Transverse colon (tissue), 4 donors: ENCODE data around the gene ERMARD. TPM values are rescaled to one million over a fixed set of nuclear protein-coding genes. Genes with fewer than 3 reads are reported as not detected.

Experiments
- DNase-seq: peaks from one replicate; pipeline ENCODE4 v3.0.0-alpha.2; 2019
- H3K27ac ChIP-seq, 4 donors: fragments of 200-600 bp; sonication (generic); 2 replicates each; pipeline ENCODE4 v1.5.1; 2016 to 2018; ENCODE audit warnings: inconsistent platforms in 4 of 4
- H3K27me3 ChIP-seq: fragments of 200-600 bp; sonication (generic); 2 replicates; pipeline ENCODE4 v1.5.1; 2017; ENCODE audit warnings: inconsistent platforms
- H3K36me3 ChIP-seq, 4 donors: fragments of 200-600 bp; sonication (generic); 2 replicates each; pipeline ENCODE4 v1.5.1; 2017 to 2019; ENCODE audit warnings: inconsistent platforms in 4 of 4
- H3K4me1 ChIP-seq, 4 donors: fragments of 200-600 bp; sonication (generic); 2 replicates each; pipeline ENCODE4 v1.5.1; 2017 to 2020; ENCODE audit warnings: inconsistent platforms in 4 of 4
- H3K4me3 ChIP-seq, 4 donors: fragments of 200-600 bp; sonication (generic); 1 replicate in 1 of 4; 2 replicates in 3 of 4; pipeline versions ENCODE4 v1.5.1 to v1.6.1; 2017 to 2019; ENCODE audit warnings: inconsistent platforms in 4 of 4
- H3K9me3 ChIP-seq, 2 donors: fragments of 200-600 bp; sonication (generic); 2 replicates each; pipeline ENCODE4 v1.5.1; 2017 to 2019; ENCODE audit warnings: inconsistent platforms in 2 of 2
- CTCF ChIP-seq, 5 experiments: fragments of 200-600 bp in 3 of 5; fragments of 450-650 bp in 2 of 5; sonication (generic) in 3 of 5; IDR thresholded peaks; 1 replicate in 2 of 5; 2 replicates in 3 of 5; pipeline ENCODE4 v1.5.1; 2016 to 2017; ENCODE audit warnings: antibody characterized with exemption in 5 of 5, inconsistent platforms in 3 of 5, mild to moderate bottlenecking in 2 of 5, moderate library complexity in 1 of 5
- EP300 ChIP-seq: sonication (generic); formaldehyde crosslinking; IDR thresholded peaks from one replicate; pipeline ENCODE4 v1.6.1; 2017; ENCODE audit warnings: antibody characterized with exemption, low read depth
- POLR2A ChIP-seq: fragments of 450-650 bp; IDR thresholded peaks from one replicate; pipeline ENCODE4 v1.6.1; 2016; ENCODE audit warnings: antibody characterized with exemption, mild to moderate bottlenecking, moderate library complexity
- POLR2AphosphoS5 ChIP-seq, 3 donors: sonication (generic); formaldehyde crosslinking; IDR thresholded peaks; one replicate each; pipeline ENCODE4 v1.6.1; 2016; ENCODE audit warnings: antibody characterized with exemption in 3 of 3
- WGBS, 2 donors: methylation state at CpG; one replicate each; pipeline ENCODE4 v1.1.5; 2018; ENCODE audit warnings: low coverage in 1 of 2; 5-methylcytosine and 5-hydroxymethylcytosine counted together
- in situ Hi-C, 4 donors: fragments of 200-750 bp; cut with MboI; loops; one replicate each; pipeline versions ENCODE4 v1.15.0 to v1.15.1; 2017; ENCODE audit warnings: low sequenced_read_pairs in 3 of 4, low pct_ligation_motif_present in 1 of 4, low pct_unique_long_range_greater_than_20kb in 1 of 4
- intact Hi-C: fragments of 100-400 bp; cut with DNase I; formaldehyde crosslinking; loops from one replicate; pipeline ENCODE4 v1.15.1; 2023; ENCODE audit warnings: low total_unique reads
- total RNA-seq, 4 donors: library from RNA; depleted of rRNA; stranded (reverse); fragments of >200 nt; gene quantifications; one replicate each; pipeline ENCODE4 v1.1.0, GENCODE V29; 2016

Gene ERMARD
- total RNA-seq, 4 donors from 2014 or later: 15.7 to 29.5 (median 20.8) TPM

DNA sequence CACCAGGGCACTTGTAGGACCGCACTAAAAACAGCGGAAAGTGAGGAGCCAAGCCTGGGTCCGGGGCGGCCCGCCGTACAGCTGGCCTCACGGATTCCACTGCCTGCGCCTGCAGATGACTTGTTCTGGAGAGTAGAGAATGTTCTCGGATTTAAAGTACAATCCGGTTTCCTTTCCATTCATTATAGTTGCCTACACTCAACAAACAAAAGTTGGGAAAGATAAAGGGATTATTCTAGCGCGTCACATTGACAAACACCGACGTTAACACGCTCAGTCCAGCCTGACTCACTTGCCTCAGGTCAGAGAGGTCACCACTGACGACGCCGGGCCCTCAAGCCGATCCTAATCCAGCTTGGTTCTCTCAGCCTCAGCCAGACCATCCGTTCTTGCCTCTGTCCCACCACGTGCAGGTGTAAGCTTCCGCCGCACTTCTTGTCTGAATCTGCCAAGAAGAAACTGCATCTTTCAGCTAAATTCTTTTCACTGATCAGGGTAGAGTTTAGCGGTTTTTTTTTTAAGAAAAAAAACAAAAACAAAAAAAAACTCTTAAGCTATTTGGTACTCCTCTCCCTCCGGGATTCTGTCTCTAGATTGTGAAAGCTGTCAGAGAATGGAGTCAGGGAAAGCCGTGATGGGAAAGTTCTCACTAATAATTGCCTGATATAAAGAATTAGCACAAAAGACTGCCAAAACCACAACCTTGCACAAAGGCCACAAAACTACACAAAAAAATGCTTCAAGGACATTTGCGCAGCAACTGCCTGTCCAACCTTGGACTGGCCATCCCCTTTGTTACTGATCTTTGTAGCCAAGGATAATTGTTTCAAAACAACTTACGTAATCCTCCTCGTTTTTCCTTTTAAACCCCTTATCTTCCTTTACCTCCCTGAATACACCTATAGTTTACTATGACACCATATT, 26.0 kb upstream of the ERMARD start:
- peaks cover 10 to 28% (median 14%) of the 10 kb centered on the region in 4 donors for H3K4me1 ChIP-seq
- TF ChIP-seq POLR2A (peak; percentile 32), POLR2AphosphoS5 (IDR thresholded peaks at IDR 0.05) (peak; percentile 18 to 21 (median 18)), EP300 (no peak), CTCF (IDR thresholded peaks at IDR 0.05) (no peak)
- intact Hi-C loops: no loop called here
- H3K36me3 ChIP-seq: no peaks in the 10 kb centered on the region
- WGBS, 2 donors: 26 to 31% methylated on average over 12 to 29 of the region's 29 CpGs
- DNase-seq: peak; percentile 57
- H3K4me3 ChIP-seq: peak overlapping the region; percentile 52 to 71 (median 65)
- in situ Hi-C loops: no loop called here
- H3K9me3 ChIP-seq: no peaks in the 10 kb centered on the region
- no peaks in the 10 kb centered on the region for H3K27me3 ChIP-seq
- peak overlapping the region; percentile 88 to 94 (median 92) for H3K27ac ChIP-seq

GRCh38 chr6:169726049-169726400, 25.4 kb upstream of the ERMARD start:
- TF ChIP-seq POLR2A (no peak), EP300 (no peak)
- intact Hi-C loops: no loop called here
- Histone ChIP-seq H3K4me3 (no peak overlapping the region), H3K27me3 (no peaks in the 10 kb centered on the region), H3K4me1 (peaks cover 10 to 28% (median 14%) of the 10 kb centered on the region in 4 donors), H3K27ac (peak overlapping the region in 2 of 4 donors; percentile 88 to 94), H3K9me3 (no peaks in the 10 kb centered on the region), H3K36me3 (no peaks in the 10 kb centered on the region)
- no peak for DNase-seq
- WGBS, 2 donors: 100% methylated on average over 1 of the region's 1 CpG
- in situ Hi-C loops: no loop called here

DNA sequence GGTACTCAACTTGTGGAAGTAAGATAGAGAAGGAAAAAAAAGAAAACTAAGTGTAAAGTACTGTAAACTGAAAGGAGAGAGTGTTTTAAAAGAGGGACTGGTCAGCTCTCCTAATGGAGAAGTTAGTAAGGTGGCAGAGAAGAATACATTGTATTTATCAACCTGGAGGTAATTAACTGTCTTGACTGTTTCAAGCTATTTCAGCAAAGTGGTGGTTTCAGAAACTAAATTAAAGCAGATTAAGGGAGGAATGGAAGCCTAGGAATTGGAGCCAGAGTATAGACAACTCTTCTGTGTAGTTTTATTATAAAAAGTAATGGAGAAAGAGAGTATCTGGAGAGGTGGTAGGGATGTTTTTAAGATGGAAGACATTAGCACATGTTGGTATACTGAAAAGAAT, 24.5 kb upstream of the ERMARD start:
- H3K27ac ChIP-seq: no peak overlapping the region
- DNase-seq: no peak
- in situ Hi-C loops: no loop called here
- intact Hi-C loops: no loop called here
- H3K4me3 ChIP-seq: no peak overlapping the region
- TF ChIP-seq EP300 (no peak), POLR2A (no peak), CTCF (IDR thresholded peaks at IDR 0.05) (no peak), POLR2AphosphoS5 (IDR thresholded peaks at IDR 0.05) (no peak)
- H3K4me1 ChIP-seq: peaks cover 7 to 20% (median 9%) of the 10 kb centered on the region in 4 donors
- no peaks in the 10 kb centered on the region for H3K27me3 ChIP-seq
- H3K9me3 ChIP-seq: no peaks in the 10 kb centered on the region
- H3K36me3 ChIP-seq: no peaks in the 10 kb centered on the region

- peaks cover 0 to 8% (median 2%) of the 10 kb centered on the region in 4 donors for H3K4me1 ChIP-seq
- no peak for DNase-seq
- no peak overlapping the region for H3K27ac ChIP-seq
- intact Hi-C loops (no loop called here), in situ Hi-C loops (no loop called here)
- no peaks in the 10 kb centered on the region for H3K36me3 ChIP-seq
- H3K27me3 ChIP-seq: no peaks in the 10 kb centered on the region
- H3K9me3 ChIP-seq: no peaks in the 10 kb centered on the region
- no peak overlapping the region for H3K4me3 ChIP-seq
- TF ChIP-seq POLR2A (no peak), POLR2AphosphoS5 (IDR thresholded peaks at IDR 0.05) (no peak), CTCF (IDR thresholded peaks at IDR 0.05) (no peak), EP300 (no peak)
Measured at GRCh38 chr6:169729961-169730360, 21.5 kb upstream of the ERMARD start.
